Measurements from ENCODE around the gene DPH3.

DPH3 gene

DNA sequence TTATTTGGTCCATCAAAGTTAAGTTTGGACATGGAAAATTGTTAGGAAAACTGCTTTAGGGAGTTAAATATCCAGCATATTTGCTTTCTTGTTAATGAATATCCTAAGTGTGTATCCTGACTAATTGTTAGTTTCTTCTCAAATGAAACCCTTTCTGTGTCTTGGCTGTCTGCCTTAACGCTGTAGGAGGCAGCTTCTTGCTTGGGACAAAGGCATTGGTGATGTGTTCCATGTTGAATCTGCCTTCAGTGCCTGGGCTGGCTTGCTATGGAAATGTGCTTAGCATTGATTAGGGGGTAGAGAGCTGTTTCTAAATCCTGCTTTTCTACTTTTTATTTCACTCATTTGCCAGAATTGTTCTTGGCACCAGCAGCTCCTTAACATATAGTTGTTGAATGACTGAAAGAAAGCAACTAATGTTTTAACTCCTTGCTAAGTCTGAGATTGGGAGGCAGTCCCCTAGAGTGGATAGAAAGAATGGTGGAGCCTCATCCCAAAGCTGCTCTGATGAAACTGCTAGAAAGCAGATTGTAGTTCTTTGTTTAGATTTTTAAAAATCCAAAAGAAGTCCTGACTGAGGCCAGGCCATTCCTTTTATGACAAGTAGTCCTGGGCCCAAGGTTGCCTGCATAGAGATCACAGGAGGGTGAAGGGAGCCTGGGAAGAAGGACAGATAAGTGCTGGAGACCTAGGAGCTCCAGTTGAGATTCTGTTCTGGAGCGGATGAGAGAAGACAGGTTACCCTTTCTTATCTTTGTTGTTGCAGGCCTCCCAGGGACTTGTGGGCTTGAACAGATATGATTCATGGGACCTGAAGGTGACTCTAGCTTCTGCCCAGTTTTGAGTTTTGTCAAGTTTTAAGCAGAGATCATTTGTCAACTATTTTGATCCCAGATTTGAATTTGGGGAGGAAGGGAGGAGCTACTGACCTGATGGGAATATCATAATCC is 39.6 kb upstream of the DPH3 start:
- no peak for TF ChIP-seq MEIS1 (CRISPR knock-in tag; IDR thresholded peaks at IDR 0.05; ENCODE audit: borderline replicate concordance)
- no peak for TF ChIP-seq ZNF677 (tag by site-specific recombination; IDR thresholded peaks at IDR 0.05)
- TF ChIP-seq, protein P1, sequence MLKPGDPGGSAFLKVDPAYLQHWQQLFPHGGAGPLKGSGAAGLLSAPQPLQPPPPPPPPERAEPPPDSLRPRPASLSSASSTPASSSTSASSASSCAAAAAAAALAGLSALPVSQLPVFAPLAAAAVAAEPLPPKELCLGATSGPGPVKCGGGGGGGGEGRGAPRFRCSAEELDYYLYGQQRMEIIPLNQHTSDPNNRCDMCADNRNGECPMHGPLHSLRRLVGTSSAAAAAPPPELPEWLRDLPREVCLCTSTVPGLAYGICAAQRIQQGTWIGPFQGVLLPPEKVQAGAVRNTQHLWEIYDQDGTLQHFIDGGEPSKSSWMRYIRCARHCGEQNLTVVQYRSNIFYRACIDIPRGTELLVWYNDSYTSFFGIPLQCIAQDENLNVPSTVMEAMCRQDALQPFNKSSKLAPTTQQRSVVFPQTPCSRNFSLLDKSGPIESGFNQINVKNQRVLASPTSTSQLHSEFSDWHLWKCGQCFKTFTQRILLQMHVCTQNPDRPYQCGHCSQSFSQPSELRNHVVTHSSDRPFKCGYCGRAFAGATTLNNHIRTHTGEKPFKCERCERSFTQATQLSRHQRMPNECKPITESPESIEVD (tag by site-specific recombination; IDR thresholded peaks at IDR 0.05), result no peak
- no peak for TF ChIP-seq ZNF239 (tag by site-specific recombination; IDR thresholded peaks at IDR 0.05)
- TF ChIP-seq ZNF560 (tag by site-specific recombination; IDR thresholded peaks at IDR 0.05; ENCODE audit: borderline replicate concordance), result no peak
- no peak for TF ChIP-seq ZBTB8A (tag by site-specific recombination; IDR thresholded peaks at IDR 0.05)
- no peak for TF ChIP-seq ZNF37A (tag by site-specific recombination; IDR thresholded peaks at IDR 0.05)
- no peak for TF ChIP-seq HOXA7 (CRISPR knock-in tag; IDR thresholded peaks at IDR 0.05; ENCODE audit: borderline replicate concordance)
- no peak for TF ChIP-seq EGR2 (tag by site-specific recombination; IDR thresholded peaks at IDR 0.05; ENCODE audit: low read depth)
- TF ChIP-seq AEBP2 (tag by site-specific recombination; IDR thresholded peaks at IDR 0.05; ENCODE audit: borderline replicate concordance), result no peak
- TF ChIP-seq ZNF624 (tag by site-specific recombination; IDR thresholded peaks at IDR 0.05), result no peak
- ChIA-PET POLR2A (no interaction called here), CTCF (interaction anchor here (0.6 to 1.6 kb wide), 7 partner anchors 13 to 274 kb away, joined by 3 to 8 read pairs (median 3); no protein-coding TSS in a partner anchor)
- Histone ChIP-seq H3K9me3 (ENCODE audit: control insufficient read depth, insufficient read depth, low read depth, low read length) (no peaks in the 10 kb centered on the region), H3K4me1 (ENCODE audit: control insufficient read depth, insufficient read depth, low read length) (no peaks in the 10 kb centered on the region), H3K4me3 (ENCODE audit: low read depth, low read length) (no peak overlapping the region), H3K27ac (ENCODE audit: extremely low read depth, low read depth, low read length) (no peak overlapping the region), H3K36me3 (ENCODE audit: control insufficient read depth in 2 of 2, insufficient read depth in 1 of 2, low read length in 2 of 2) (peaks cover 0 to 56% of the 10 kb centered on the region in 2 experiments; a peak in 1 of 3 replicates)

- TF ChIP-seq ZNF768 (tag by site-specific recombination; IDR thresholded peaks at IDR 0.05) (no peak), ZNF664 (tag by site-specific recombination; IDR thresholded peaks at IDR 0.05) (no peak)
- H3K4me3 ChIP-seq (ENCODE audit: low read depth, low read length), result no peak overlapping the region
- H3K4me1 ChIP-seq (ENCODE audit: control insufficient read depth, insufficient read depth, low read length), result no peaks in the 10 kb centered on the region
- no peak overlapping the region for H3K27ac ChIP-seq (ENCODE audit: extremely low read depth, low read depth, low read length)
- POLR2A ChIA-PET, result no interaction called here
- H3K36me3 ChIP-seq (ENCODE audit: control insufficient read depth in 2 of 2, insufficient read depth in 1 of 2, low read length in 2 of 2), result peaks cover 0 to 61% of the 10 kb centered on the region in 2 experiments; a peak in 1 of 3 replicates
- CTCF ChIA-PET, result interaction anchor here (0.6 to 1.6 kb wide), 4 partner anchors 13 to 275 kb away, joined by 3 to 8 read pairs (median 4); no protein-coding TSS in a partner anchor
- H3K9me3 ChIP-seq (ENCODE audit: control insufficient read depth, insufficient read depth, low read depth, low read length), result no peaks in the 10 kb centered on the region
These were observed 38.4 kb upstream of the DPH3 start for GRCh38 chr3:16303037-16303575.

DNA sequence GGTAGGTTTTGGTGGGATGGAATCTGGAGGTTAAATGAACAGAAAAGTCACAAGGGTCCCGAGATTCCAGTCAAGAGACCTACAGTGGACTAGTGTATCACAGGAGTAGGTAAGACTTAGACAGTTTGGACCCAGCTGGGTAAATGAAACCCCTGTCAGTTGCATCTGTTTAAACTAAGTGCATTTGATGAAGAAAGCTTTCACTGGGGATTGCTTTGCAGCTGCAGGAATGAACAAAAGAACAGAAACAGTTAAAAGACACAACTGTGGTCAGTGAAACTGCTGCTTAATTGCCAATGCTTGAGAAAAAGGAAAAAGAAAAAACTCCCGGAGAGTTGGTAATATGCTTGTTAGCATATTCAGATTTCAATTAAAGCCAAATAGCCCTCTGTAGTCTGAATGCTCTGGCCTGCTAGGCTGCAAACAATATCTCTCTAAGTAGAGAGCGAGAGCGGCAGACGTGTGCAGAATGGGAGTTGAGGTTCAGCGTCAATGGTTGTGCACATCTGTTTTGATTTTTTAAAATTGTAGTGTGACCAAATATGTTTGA is 37.4 kb upstream of the DPH3 start:
- ChIA-PET POLR2A (no interaction called here), CTCF (interaction anchor here (0.5 kb wide), 1 partner anchor 16 kb away, joined by 3 read pairs; no protein-coding TSS in a partner anchor)
- Histone ChIP-seq H3K4me1 (ENCODE audit: control insufficient read depth, insufficient read depth, low read length) (no peaks in the 10 kb centered on the region), H3K4me3 (ENCODE audit: low read depth, low read length) (no peak overlapping the region), H3K9me3 (ENCODE audit: control insufficient read depth, insufficient read depth, low read depth, low read length) (no peaks in the 10 kb centered on the region), H3K27ac (ENCODE audit: extremely low read depth, low read depth, low read length) (no peak overlapping the region), H3K36me3 (ENCODE audit: control insufficient read depth in 2 of 2, insufficient read depth in 1 of 2, low read length in 2 of 2) (peaks cover 0 to 64% of the 10 kb centered on the region in 2 experiments; a peak in 1 of 3 replicates)
- TF ChIP-seq BCL11B (tag by site-specific recombination; IDR thresholded peaks at IDR 0.05; ENCODE audit: low read depth) (no peak), ZSCAN5A (tag by site-specific recombination; IDR thresholded peaks at IDR 0.05) (no peak), ZNF558 (tag by site-specific recombination; IDR thresholded peaks at IDR 0.05) (no peak), ZNF16 (tag by site-specific recombination; IDR thresholded peaks at IDR 0.05; ENCODE audit: low read depth) (no peak), KLF8 (tag by site-specific recombination; IDR thresholded peaks at IDR 0.05) (no peak)
- TF ChIP-seq, protein P2, sequence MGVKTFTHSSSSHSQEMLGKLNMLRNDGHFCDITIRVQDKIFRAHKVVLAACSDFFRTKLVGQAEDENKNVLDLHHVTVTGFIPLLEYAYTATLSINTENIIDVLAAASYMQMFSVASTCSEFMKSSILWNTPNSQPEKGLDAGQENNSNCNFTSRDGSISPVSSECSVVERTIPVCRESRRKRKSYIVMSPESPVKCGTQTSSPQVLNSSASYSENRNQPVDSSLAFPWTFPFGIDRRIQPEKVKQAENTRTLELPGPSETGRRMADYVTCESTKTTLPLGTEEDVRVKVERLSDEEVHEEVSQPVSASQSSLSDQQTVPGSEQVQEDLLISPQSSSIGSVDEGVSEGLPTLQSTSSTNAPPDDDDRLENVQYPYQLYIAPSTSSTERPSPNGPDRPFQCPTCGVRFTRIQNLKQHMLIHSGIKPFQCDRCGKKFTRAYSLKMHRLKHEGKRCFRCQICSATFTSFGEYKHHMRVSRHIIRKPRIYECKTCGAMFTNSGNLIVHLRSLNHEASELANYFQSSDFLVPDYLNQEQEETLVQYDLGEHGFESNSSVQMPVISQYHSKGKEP (tag by site-specific recombination; IDR thresholded peaks at IDR 0.05), result no peak
